ENCODE results near the gene ITGBL1. TPM values are rescaled to one million over a fixed set of nuclear protein-coding genes. Genes with fewer than 3 reads are reported as not detected.
A peak's percentile ranks its signal among the peaks of the same experiment; 100 is the strongest.

Gene ITGBL1
- total and polyA plus RNA-seq, 2 experiments from 2014 or later = 332 to 462 TPM

DNA sequence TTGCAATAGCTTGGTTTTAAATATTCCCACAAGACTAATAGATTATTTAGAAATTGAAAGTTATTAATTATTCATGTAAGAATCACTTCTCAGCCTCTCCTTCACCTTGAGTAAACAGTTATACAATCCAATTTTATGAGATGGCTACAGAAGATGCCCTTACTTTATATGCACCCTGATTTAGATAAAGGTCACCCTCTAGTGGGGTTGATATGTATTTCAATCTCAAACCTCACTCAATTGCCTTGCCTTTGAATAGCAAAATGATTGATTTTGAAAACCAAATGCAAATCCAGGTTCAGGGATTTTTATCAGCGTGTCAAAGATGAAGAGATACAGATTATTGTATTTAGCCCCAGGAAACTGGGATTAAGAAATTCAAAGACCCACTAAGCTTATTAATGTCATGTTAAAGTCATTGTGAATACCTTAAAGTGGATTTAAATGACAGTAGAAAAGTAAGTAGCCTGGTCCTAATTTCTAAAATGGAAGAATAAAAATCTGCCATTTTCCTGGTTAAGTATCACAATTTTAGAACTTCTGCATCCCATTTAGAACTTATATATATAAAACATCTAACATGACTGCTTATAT, 305.1 kb downstream of the ITGBL1 start:
- Histone ChIP-seq H3K79me2 (ENCODE audit: insufficient read depth) (no peaks in the 10 kb centered on the region), H3K9me2 (ENCODE audit: insufficient read depth) (no peaks in the 10 kb centered on the region), H4K20me1 (ENCODE audit: insufficient read depth) (no peaks in the 10 kb centered on the region), H3K4me2 (ENCODE audit: unreplicated experiment) (no peak overlapping the region), H3K27me3 (replicated peaks; ENCODE audit: insufficient read depth) (no peaks in the 10 kb centered on the region), H3K27ac (no peak overlapping the region), H3F3A (ENCODE audit: insufficient read depth) (no peaks in the 10 kb centered on the region), H3K4me3 (no peak overlapping the region), H3K36me3 (ENCODE audit: low read depth) (no peaks in the 10 kb centered on the region), H3K4me1 (ENCODE audit: insufficient read depth) (no peaks in the 10 kb centered on the region), H3K9ac (no peak overlapping the region), H2AFZ (no peak overlapping the region), H3K9me3 (ENCODE audit: low read depth) (no peaks in the 10 kb centered on the region)
- in situ Hi-C loops (cut with MboI) = loop anchor here (10.0 kb wide), 1 partner anchor 613 kb away; no protein-coding TSS in a partner anchor
- TF ChIP-seq EZH2phosphoT487 (IDR thresholded peaks at IDR 0.05; ENCODE audit: insufficient read depth, low read depth) (no peak), EZH2 (IDR thresholded peaks at IDR 0.05; ENCODE audit: insufficient read depth, poor library complexity, severe bottlenecking) (no peak)
- DNase-seq = peak; percentile 64
- WGBS, 2 experiments (ENCODE audit: low coverage in 1 of 2, low lambda C conversion rate in 2 of 2, missing lambda C conversion rate in 2 of 2) = 0 to 8% methylated on average over 1 of the region's 1 CpG

DNA sequence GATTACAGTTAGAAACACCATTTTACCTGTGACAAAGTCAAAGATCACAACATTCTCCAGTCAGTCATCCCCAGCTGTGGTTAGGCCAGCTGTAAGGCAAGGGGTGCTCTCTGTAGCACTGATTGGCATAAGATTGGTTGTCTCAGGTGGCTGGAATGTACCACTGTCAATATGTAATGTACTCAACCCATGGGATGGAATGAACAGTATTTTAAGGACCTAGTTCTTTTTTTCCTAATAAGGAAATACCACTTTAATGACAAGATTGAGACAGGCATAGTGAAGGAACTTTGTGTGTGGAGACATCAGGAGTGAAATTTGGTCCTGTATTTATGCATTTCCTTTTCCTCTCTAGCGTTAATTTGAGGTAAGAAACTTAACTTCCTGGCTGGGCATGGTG, 310.7 kb downstream of the ITGBL1 start:
- no peaks in the 10 kb centered on the region for H3K4me1 ChIP-seq (ENCODE audit: insufficient read depth)
- in situ Hi-C loops (cut with MboI) = no loop called here
- no peaks in the 10 kb centered on the region for H4K20me1 ChIP-seq (ENCODE audit: insufficient read depth)
- no peaks in the 10 kb centered on the region for H3K27me3 ChIP-seq (replicated peaks; ENCODE audit: insufficient read depth)
- H2AFZ ChIP-seq = no peak overlapping the region
- H3K9me2 ChIP-seq (ENCODE audit: insufficient read depth) = no peaks in the 10 kb centered on the region; the same call in 1 of the 2 replicates
- H3K27ac ChIP-seq = no peak overlapping the region
- H3K36me3 ChIP-seq (ENCODE audit: low read depth) = no peaks in the 10 kb centered on the region
- no peak overlapping the region for H3K4me2 ChIP-seq (ENCODE audit: unreplicated experiment)
- no peak overlapping the region for H3K9ac ChIP-seq
- no peak overlapping the region for H3K4me3 ChIP-seq
- no peak for TF ChIP-seq EZH2phosphoT487 (IDR thresholded peaks at IDR 0.05; ENCODE audit: insufficient read depth, low read depth)
- no peak for TF ChIP-seq EZH2 (IDR thresholded peaks at IDR 0.05; ENCODE audit: insufficient read depth, poor library complexity, severe bottlenecking)
- WGBS, 2 experiments (ENCODE audit: low coverage in 1 of 2, low lambda C conversion rate in 2 of 2, missing lambda C conversion rate in 2 of 2) = 100% methylated on average over 1 of the region's 1 CpG
- no peak for DNase-seq
- H3F3A ChIP-seq (ENCODE audit: insufficient read depth) = no peaks in the 10 kb centered on the region
- no peaks in the 10 kb centered on the region for H3K9me3 ChIP-seq (ENCODE audit: low read depth)
- H3K79me2 ChIP-seq (ENCODE audit: insufficient read depth) = no peaks in the 10 kb centered on the region

Other genes starting within 250 kb of the ITGBL1 start
- gene NALCN, start 36.2 kb upstream of the ITGBL1 start, total RNA-seq (2014; rRNA removed; shearing (Covaris generic)) = 3.6 and 3.9 TPM in 2 replicates
- 3.1 and 3.5 TPM in 2 replicates for gene NALCN, start 36.2 kb upstream of the ITGBL1 start, polyA plus RNA-seq (2016; fragmentation: Nextera tagmentation; extraction: Ambion mirVana)